IMR-90 (cell line): ENCODE measurements around the gene MEX3B. TPM values are rescaled to one million over a fixed set of nuclear protein-coding genes. Genes with fewer than 3 reads are reported as not detected.

Experiments
- ATAC-seq: fragments of 200-7000 bp; cut with Tn5 transposase; 2 replicates; pipeline ENCODE4 v1.9.1; 2020; ENCODE audit warnings: low read depth, mild to moderate bottlenecking, moderate library complexity
- BruUV-seq: library from RNA; stranded (reverse); fragments of 400-500 nt; replicated peaks from 2 replicates; lab custom pipeline; 2021; lab: Mats Ljungman, UMichigan
- CTCF ChIA-PET: fragments of 300-600 bp; formaldehyde crosslinking; extraction: SDS; loops from one replicate; lab custom pipeline; 2021; ENCODE audit warnings: antibody characterized with exemption; lab: Yijun Ruan, JAX
- POLR2A ChIA-PET: fragments of 300-600 bp; sonication (Branson Sonifier 250); formaldehyde crosslinking; loops from one replicate; lab custom pipeline; 2022; ENCODE audit warnings: antibody characterized with exemption; ENCODE audit not compliant: unreplicated experiment; lab: Charles Lee
- DNase-seq: peaks from one replicate; pipeline ENCODE4 v3.0.0; 2013
- H2AFZ ChIP-seq: replicated peaks from 2 replicates; pipeline ENCODE3; 2013; ENCODE audit warnings: low read length, mild to moderate bottlenecking; ENCODE audit not compliant: poor library complexity
- H2AK5ac ChIP-seq: 2 replicates; pipeline ENCODE4 v1.6.1; 2013; ENCODE audit warnings: low read depth, low read length, inconsistent platforms
- H2AK9ac ChIP-seq: replicated peaks from 2 replicates; pipeline ENCODE3; 2013; ENCODE audit warnings: mild to moderate bottlenecking, low read depth, low read length, moderate library complexity; ENCODE audit not compliant: poor library complexity
- H2BK120ac ChIP-seq: 2 replicates; pipeline ENCODE4 v1.6.1; 2013; ENCODE audit warnings: low read depth, low read length, inconsistent platforms
- H2BK15ac ChIP-seq: 3 replicates; pipeline ENCODE4 v1.6.1; 2013; ENCODE audit warnings: low read depth, low read length, inconsistent platforms
- H2BK20ac ChIP-seq: 2 replicates; pipeline ENCODE4 v1.6.1; 2013; ENCODE audit warnings: low read depth, mild to moderate bottlenecking, inconsistent platforms, low read length, moderate library complexity
- H2BK5ac ChIP-seq: 2 replicates; pipeline ENCODE4 v1.6.1; 2013; ENCODE audit warnings: mild to moderate bottlenecking, low read depth, low read length, inconsistent platforms; ENCODE audit not compliant: poor library complexity, severe bottlenecking
- H3K14ac ChIP-seq: replicated peaks from 2 replicates; pipeline ENCODE4 v1.6.1; 2013; ENCODE audit warnings: low read depth, low read length, inconsistent platforms
- H3K18ac ChIP-seq: 2 replicates; pipeline ENCODE4 v1.6.1; 2013; ENCODE audit warnings: low read depth, low read length, control low read depth
- H3K23ac ChIP-seq: 2 replicates; pipeline ENCODE4 v1.6.1; 2013; ENCODE audit warnings: low read depth, low read length, inconsistent platforms
- H3K27ac ChIP-seq: 2 replicates; pipeline ENCODE4 v1.5.1; 2013; ENCODE audit warnings: mild to moderate bottlenecking, control low read depth, low read length; ENCODE audit not compliant: insufficient read depth
- H3K27me3 ChIP-seq: 2 replicates; pipeline ENCODE4 v1.6.1; 2013; ENCODE audit warnings: low read length; ENCODE audit not compliant: control insufficient read depth, insufficient read depth
- H3K36me3 ChIP-seq: 2 replicates; pipeline ENCODE4 v1.6.1; 2013; ENCODE audit warnings: low read length, mixed read lengths; ENCODE audit not compliant: control insufficient read depth, insufficient read depth
- H3K4ac ChIP-seq: 2 replicates; pipeline ENCODE4 v1.6.1; 2013; ENCODE audit warnings: low read depth, low read length, inconsistent platforms
- H3K4me1 ChIP-seq: 2 replicates; pipeline ENCODE4 v1.6.1; 2013; ENCODE audit warnings: low read length, mixed read lengths; ENCODE audit not compliant: control insufficient read depth, insufficient read depth
- H3K4me2 ChIP-seq: 2 replicates; pipeline ENCODE4 v1.6.1; 2013; ENCODE audit warnings: low read depth, mild to moderate bottlenecking, control low read depth, low read length, moderate library complexity
- H3K4me3 ChIP-seq: 2 replicates; pipeline ENCODE4 v1.5.1; 2013; ENCODE audit warnings: low read depth, mild to moderate bottlenecking, control low read depth, low read length, moderate library complexity; ENCODE audit not compliant: insufficient read depth
- H3K56ac ChIP-seq: 2 replicates; pipeline ENCODE4 v1.6.1; 2013; ENCODE audit warnings: low read length, inconsistent platforms; ENCODE audit not compliant: insufficient read depth; ENCODE audit errors: extremely low read depth
- H3K79me1 ChIP-seq, 2 experiments: 2 replicates each; pipeline ENCODE4 v1.6.1; 2013; ENCODE audit warnings: low read length in 2 of 2, inconsistent platforms in 1 of 2, low read depth in 1 of 2
- H3K9ac ChIP-seq: 2 replicates; pipeline ENCODE4 v1.6.1; 2013; ENCODE audit warnings: low read depth, low read length, control low read depth
- H3K9me1 ChIP-seq: 2 replicates; pipeline ENCODE4 v1.6.1; 2013; ENCODE audit warnings: low read length, inconsistent platforms; ENCODE audit not compliant: insufficient read depth
- H3K9me3 ChIP-seq: 2 replicates; pipeline ENCODE4 v1.6.1; 2013; ENCODE audit warnings: low read length; ENCODE audit not compliant: control insufficient read depth, insufficient read depth
- H4K20me1 ChIP-seq: 2 replicates; pipeline ENCODE4 v1.6.1; 2013; ENCODE audit warnings: low read length, inconsistent platforms; ENCODE audit not compliant: insufficient read depth
- H4K5ac ChIP-seq: 2 replicates; pipeline ENCODE4 v1.6.1; 2013; ENCODE audit warnings: mild to moderate bottlenecking, low read depth, low read length, control low read depth
- H4K8ac ChIP-seq, 2 experiments: 2 replicates each; pipeline ENCODE4 v1.6.1; 2013; ENCODE audit warnings: low read depth in 2 of 2, low read length in 2 of 2, control low read depth in 1 of 2, inconsistent platforms in 1 of 2
- H4K91ac ChIP-seq: 2 replicates; pipeline ENCODE4 v1.6.1; 2013; ENCODE audit warnings: low read depth, low read length, inconsistent platforms; ENCODE audit not compliant: insufficient read depth
- BHLHE40 ChIP-seq: fragments of 150-350 bp; IDR thresholded peaks from 2 replicates; pipeline ENCODE4 v1.6.1; 2016; ENCODE audit warnings: mild to moderate bottlenecking, low read depth, low read length
- CEBPB ChIP-seq: IDR thresholded peaks from 2 replicates; pipeline ENCODE4 v1.6.1; 2012; ENCODE audit warnings: low read depth, low read length, improper control_type of control experiment
- CHD1 ChIP-seq: IDR thresholded peaks from 2 replicates; pipeline ENCODE4 v1.6.1; 2012; ENCODE audit warnings: low read depth, low read length, improper control_type of control experiment
- CTCF ChIP-seq: conservative IDR thresholded peaks from 2 replicates; pipeline ENCODE4 v1.5.1; 2012; ENCODE audit warnings: mild to moderate bottlenecking, low read depth, low read length, improper control_type of control experiment
- FOS ChIP-seq: fragments of 150-350 bp; IDR thresholded peaks from 2 replicates; pipeline ENCODE4 v1.6.1; 2016; ENCODE audit warnings: low read depth, low read length
- MAFK ChIP-seq: IDR thresholded peaks from 2 replicates; pipeline ENCODE4 v1.6.1; 2012; ENCODE audit warnings: low read depth, low read length, improper control_type of control experiment
- MAZ ChIP-seq: IDR thresholded peaks from 2 replicates; pipeline ENCODE4 v1.6.1; 2012; ENCODE audit warnings: low read depth, mild to moderate bottlenecking, low read length, improper control_type of control experiment, moderate library complexity, borderline replicate concordance
- MXI1 ChIP-seq: IDR thresholded peaks from 2 replicates; pipeline ENCODE4 v1.6.1; 2012; ENCODE audit warnings: low read depth, mild to moderate bottlenecking, low read length, moderate library complexity, borderline replicate concordance
- NFE2L2 ChIP-seq: fragments of 150-350 bp; IDR thresholded peaks from 2 replicates; pipeline ENCODE4 v1.6.1; 2016; ENCODE audit warnings: low read depth, mild to moderate bottlenecking, low read length
- POLR2A ChIP-seq: IDR thresholded peaks from 2 replicates; pipeline ENCODE4 v1.6.1; 2012; ENCODE audit warnings: mild to moderate bottlenecking, low read depth, low read length
- RAD21 ChIP-seq: IDR thresholded peaks from 2 replicates; pipeline ENCODE4 v1.6.1; 2012; ENCODE audit warnings: low read length, improper control_type of control experiment
- RCOR1 ChIP-seq: IDR thresholded peaks from 2 replicates; pipeline ENCODE4 v1.6.1; 2012; ENCODE audit warnings: mild to moderate bottlenecking, low read length, improper control_type of control experiment; ENCODE audit not compliant: insufficient replicate concordance
- RFX5 ChIP-seq: IDR thresholded peaks from 2 replicates; pipeline ENCODE4 v1.8.0; 2012; ENCODE audit warnings: low read depth, mild to moderate bottlenecking, low read length, moderate library complexity
- SMC3 ChIP-seq: fragments of 150-350 bp; IDR thresholded peaks from 2 replicates; pipeline ENCODE4 v1.6.1; 2016; ENCODE audit warnings: low read depth, mild to moderate bottlenecking, antibody characterized with exemption, low read length, moderate library complexity
- WGBS, 2 experiments: methylation state at CpG; one replicate each; pipeline versions ENCODE4 v1.1.5 to v1.1.7; 2013; ENCODE audit warnings: missing lambda C conversion rate in 2 of 2; ENCODE audit not compliant: insufficient read length in 1 of 2; ENCODE audit errors: extremely low coverage in 2 of 2; 5-methylcytosine and 5-hydroxymethylcytosine counted together
- dilution Hi-C: fragments of 300-500 bp; cut with HindIII; formaldehyde crosslinking; loops from one replicate; pipeline ENCODE4 v1.14.3; 2018; ENCODE audit warnings: low sequenced_read_pairs; ENCODE audit not compliant: unreplicated experiment
- in situ Hi-C: fragments of 300-500 bp; cut with MboI; formaldehyde crosslinking; loops from 3 replicates; pipeline ENCODE4 v1.14.3; 2019; ENCODE audit warnings: low sequenced_read_pairs, inconsistent platforms, mixed read lengths
- intact Hi-C: fragments of 100-400 bp; cut with micrococcal nuclease; formaldehyde crosslinking; loops from 2 replicates; pipeline ENCODE4 v1.10.0; 2022
- polyA plus RNA-seq, 3 experiments: library from polyadenylated mRNA; depleted of rRNA; stranded (reverse); fragments of >200 nt; gene quantifications; 2 replicates each; pipeline ENCODE4 v1.2.3, GENCODE V29; 2012; ENCODE audit warnings: low replicate concordance in 1 of 3
- total RNA-seq: library from RNA; depleted of rRNA; stranded (reverse); fragments of >200 nt; gene quantifications from 2 replicates; pipeline ENCODE4 v1.2.3, GENCODE V29; 2012
- TF ChIP-seq, protein P1 (sequence below): fragments of 150-350 bp; IDR thresholded peaks from 2 replicates; pipeline ENCODE4 v1.6.1; 2016; ENCODE audit warnings: low read depth, mild to moderate bottlenecking, low read length, moderate library complexity, borderline replicate concordance
- TF ChIP-seq, protein P2 (sequence below): fragments of 150-350 bp; IDR thresholded peaks from 2 replicates; pipeline ENCODE4 v1.6.1; 2017; ENCODE audit warnings: mild to moderate bottlenecking, antibody characterized with exemption, low read length, low read depth

Gene MEX3B
- total and polyA plus RNA-seq, 2 of the 4 experiments (the other 2 are of a cell fraction): 3.6 to 12.9 TPM

GRCh38 chr15:81992523-81992922 is 53.3 kb downstream of the MEX3B start:
- ChIA-PET CTCF (no interaction called here), POLR2A (no interaction called here)
- Histone ChIP-seq H3K4ac (no peak overlapping the region), H3K9me1 (no peaks in the 10 kb centered on the region), H3K4me2 (no peak overlapping the region), H2BK15ac (no peak overlapping the region), H3K27ac (no peak overlapping the region), H3K4me1 (no peaks in the 10 kb centered on the region), H2BK20ac (no peak overlapping the region), H3K14ac (no peak overlapping the region), H2BK120ac (no peak overlapping the region), H4K8ac (no peak overlapping the region), H4K5ac (no peak overlapping the region), H3K9me3 (peaks cover 6% of the 10 kb centered on the region; the same call in 1 of the 2 replicates), H2AK9ac (no peak overlapping the region), H3K79me1 (no peaks in the 10 kb centered on the region), H3K4me3 (no peak overlapping the region), H3K23ac (no peak overlapping the region), H4K20me1 (no peaks in the 10 kb centered on the region), H2AFZ (no peak overlapping the region), H2AK5ac (no peak overlapping the region), H3K56ac (no peak overlapping the region), H3K36me3 (no peaks in the 10 kb centered on the region), H4K91ac (no peak overlapping the region), H3K9ac (no peak overlapping the region), H3K18ac (no peak overlapping the region), H3K27me3 (peaks cover 1% of the 10 kb centered on the region; the same call in 1 of the 2 replicates), H2BK5ac (no peak overlapping the region)
- dilution Hi-C loops: no loop called here
- DNase-seq: no peak
- in situ Hi-C loops: no loop called here
- no peak for ATAC-seq
- TF ChIP-seq MXI1: no peak
- no peak for TF ChIP-seq RCOR1
- no peak for TF ChIP-seq NFE2L2
- no peak for TF ChIP-seq CEBPB
- TF ChIP-seq POLR2A: no peak
- TF ChIP-seq RFX5: no peak
- TF ChIP-seq FOS: no peak
- no peak for TF ChIP-seq MAFK
- TF ChIP-seq CTCF: no peak
- no peak for TF ChIP-seq SMC3
- TF ChIP-seq BHLHE40: no peak
- TF ChIP-seq, protein P1, sequence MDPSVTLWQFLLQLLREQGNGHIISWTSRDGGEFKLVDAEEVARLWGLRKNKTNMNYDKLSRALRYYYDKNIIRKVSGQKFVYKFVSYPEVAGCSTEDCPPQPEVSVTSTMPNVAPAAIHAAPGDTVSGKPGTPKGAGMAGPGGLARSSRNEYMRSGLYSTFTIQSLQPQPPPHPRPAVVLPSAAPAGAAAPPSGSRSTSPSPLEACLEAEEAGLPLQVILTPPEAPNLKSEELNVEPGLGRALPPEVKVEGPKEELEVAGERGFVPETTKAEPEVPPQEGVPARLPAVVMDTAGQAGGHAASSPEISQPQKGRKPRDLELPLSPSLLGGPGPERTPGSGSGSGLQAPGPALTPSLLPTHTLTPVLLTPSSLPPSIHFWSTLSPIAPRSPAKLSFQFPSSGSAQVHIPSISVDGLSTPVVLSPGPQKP: no peak
- no peak for TF ChIP-seq MAZ
- TF ChIP-seq, protein P2, sequence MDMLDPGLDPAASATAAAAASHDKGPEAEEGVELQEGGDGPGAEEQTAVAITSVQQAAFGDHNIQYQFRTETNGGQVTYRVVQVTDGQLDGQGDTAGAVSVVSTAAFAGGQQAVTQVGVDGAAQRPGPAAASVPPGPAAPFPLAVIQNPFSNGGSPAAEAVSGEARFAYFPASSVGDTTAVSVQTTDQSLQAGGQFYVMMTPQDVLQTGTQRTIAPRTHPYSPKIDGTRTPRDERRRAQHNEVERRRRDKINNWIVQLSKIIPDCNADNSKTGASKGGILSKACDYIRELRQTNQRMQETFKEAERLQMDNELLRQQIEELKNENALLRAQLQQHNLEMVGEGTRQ: no peak
- no peak for TF ChIP-seq RAD21
- no peak for TF ChIP-seq CHD1
- BruUV-seq: no TSS peak
- no CpG with 5 or more reads among the region's 1 CpG for WGBS, 2 experiments
- intact Hi-C loops: no loop called here
